GM21515 (cell line): Measurements from ENCODE around the gene ZBTB20.

Experiments
- ATAC-seq: cut with Tn5 transposase; IDR thresholded peaks from one replicate; pipeline ENCODE4 v1.9.1; 2021; ENCODE audit not compliant: unreplicated experiment

The ZBTB20 gene

GRCh38 chr3:114389156-114389555 lies 757.9 kb downstream of the ZBTB20 start:
- ATAC-seq, result no peak

- ATAC-seq, result no peak
Measured at GRCh38 chr3:114384558-114384903, 762.6 kb downstream of the ZBTB20 start.

GRCh38 chr3:114383875-114384557 lies 763.1 kb downstream of the ZBTB20 start:
- peak; percentile 79 for ATAC-seq

- ATAC-seq, result no peak
Measured at GRCh38 chr3:114380233-114380651, 766.8 kb downstream of the ZBTB20 start.

- ATAC-seq, result no peak
Measured at GRCh38 chr3:114379266-114379665, 767.8 kb downstream of the ZBTB20 start.

GRCh38 chr3:114378760-114379159 lies 768.3 kb downstream of the ZBTB20 start:
- no peak for ATAC-seq

GRCh38 chr3:114377426-114377825 lies 769.7 kb downstream of the ZBTB20 start:
- ATAC-seq, result no peak

- ATAC-seq, result no peak
Measured at GRCh38 chr3:114376516-114377185, 770.4 kb downstream of the ZBTB20 start.

GRCh38 chr3:114375608-114376421 lies 771.3 kb downstream of the ZBTB20 start:
- no peak for ATAC-seq

GRCh38 chr3:114374433-114374990 lies 772.6 kb downstream of the ZBTB20 start:
- ATAC-seq, result no peak

GRCh38 chr3:114370537-114371174 lies 776.4 kb downstream of the ZBTB20 start:
- no peak for ATAC-seq

GRCh38 chr3:114365909-114366308 lies 781.2 kb downstream of the ZBTB20 start:
- no peak for ATAC-seq

GRCh38 chr3:114364806-114365654 lies 782.1 kb downstream of the ZBTB20 start:
- no peak for ATAC-seq

GRCh38 chr3:114363554-114364202 lies 783.4 kb downstream of the ZBTB20 start:
- no peak for ATAC-seq

- ATAC-seq, result no peak
Measured at GRCh38 chr3:114362815-114363214, 784.3 kb downstream of the ZBTB20 start.

GRCh38 chr3:114361391-114361790 lies 785.7 kb downstream of the ZBTB20 start:
- ATAC-seq, result no peak

GRCh38 chr3:114356525-114356924 lies 790.6 kb downstream of the ZBTB20 start:
- ATAC-seq, result no peak

GRCh38 chr3:114356066-114356465 lies 791.0 kb downstream of the ZBTB20 start:
- ATAC-seq, result no peak

GRCh38 chr3:114355653-114356052 lies 791.4 kb downstream of the ZBTB20 start:
- ATAC-seq, result no peak

GRCh38 chr3:114351822-114352145 lies 795.3 kb downstream of the ZBTB20 start:
- no peak for ATAC-seq
